ENCODE data around the gene WSCD2.

The WSCD2 gene

GRCh38 chr12:108254030-108254429, 124.9 kb downstream of the WSCD2 start:
- no peak overlapping the region for H3K4me3 ChIP-seq (ENCODE audit: low read length)
- 77% methylated on average over 4 of the region's 5 CpGs for WGBS
- H3K36me3 ChIP-seq (ENCODE audit: insufficient read depth, low read length) = no peaks in the 10 kb centered on the region
- H3K27ac ChIP-seq (ENCODE audit: low read depth, low read length) = no peak overlapping the region
- peaks cover 9% of the 10 kb centered on the region for H3K4me1 ChIP-seq (ENCODE audit: insufficient read depth, low read length)
- no peaks in the 10 kb centered on the region for H3K9me3 ChIP-seq (ENCODE audit: insufficient read depth, low read depth, low read length)
- H3K9ac ChIP-seq (ENCODE audit: low read depth, low read length) = no peak overlapping the region
- no peaks in the 10 kb centered on the region for H3K27me3 ChIP-seq (ENCODE audit: insufficient read depth, low read length)

GRCh38 chr12:108254517-108255251, 125.6 kb downstream of the WSCD2 start:
- Histone ChIP-seq H3K36me3 (ENCODE audit: insufficient read depth, low read length) (no peaks in the 10 kb centered on the region), H3K9me3 (ENCODE audit: insufficient read depth, low read depth, low read length) (0 out of 2 replicates have a peak, but pooled peaks cover 3% of the 10 kb centered on the region), H3K9ac (ENCODE audit: low read depth, low read length) (no peak overlapping the region), H3K27ac (ENCODE audit: low read depth, low read length) (no peak overlapping the region), H3K4me1 (ENCODE audit: insufficient read depth, low read length) (peaks cover 9% of the 10 kb centered on the region), H3K4me3 (ENCODE audit: low read length) (no peak overlapping the region), H3K27me3 (ENCODE audit: insufficient read depth, low read length) (no peaks in the 10 kb centered on the region)
- 88% methylated on average over 12 of the region's 13 CpGs for WGBS

- Histone ChIP-seq H3K4me3 (ENCODE audit: low read length) (no peak overlapping the region), H3K9me3 (ENCODE audit: insufficient read depth, low read depth, low read length) (peaks cover 7% of the 10 kb centered on the region), H3K9ac (ENCODE audit: low read depth, low read length) (no peak overlapping the region), H3K27ac (ENCODE audit: low read depth, low read length) (no peak overlapping the region), H3K27me3 (ENCODE audit: insufficient read depth, low read length) (no peaks in the 10 kb centered on the region), H3K36me3 (ENCODE audit: insufficient read depth, low read length) (no peaks in the 10 kb centered on the region), H3K4me1 (ENCODE audit: insufficient read depth, low read length) (peaks cover 9% of the 10 kb centered on the region)
- 93% methylated on average over 3 of the region's 3 CpGs for WGBS
These were observed 126.1 kb downstream of the WSCD2 start for GRCh38 chr12:108255252-108255602.

DNA sequence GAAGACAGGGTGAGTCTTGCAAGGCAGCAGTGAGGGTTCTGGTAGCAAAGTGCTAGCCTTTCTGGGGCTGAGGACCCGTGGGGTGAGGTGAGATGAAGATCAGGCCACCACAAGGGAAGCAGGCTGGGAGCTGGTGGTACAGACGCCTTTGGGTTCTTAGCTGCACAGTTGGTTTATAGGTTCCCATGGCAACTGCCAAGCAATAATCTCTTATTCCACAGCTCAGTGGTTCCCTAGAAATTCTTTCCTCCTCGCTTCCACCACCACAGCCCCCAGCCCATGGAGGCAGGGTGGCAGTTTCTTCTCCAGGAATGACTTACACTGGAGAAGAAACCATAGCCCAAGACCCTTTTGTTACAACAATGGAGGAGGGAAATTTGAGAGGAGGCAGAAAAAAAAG, 127.9 kb downstream of the WSCD2 start:
- Histone ChIP-seq H3K27me3 (ENCODE audit: insufficient read depth, low read length) (no peaks in the 10 kb centered on the region), H3K27ac (ENCODE audit: low read depth, low read length) (no peak overlapping the region), H3K36me3 (ENCODE audit: insufficient read depth, low read length) (no peaks in the 10 kb centered on the region), H3K4me1 (ENCODE audit: insufficient read depth, low read length) (peaks cover 9% of the 10 kb centered on the region), H3K4me3 (ENCODE audit: low read length) (no peak overlapping the region), H3K9ac (ENCODE audit: low read depth, low read length) (no peak overlapping the region), H3K9me3 (ENCODE audit: insufficient read depth, low read depth, low read length) (peaks cover 25% of the 10 kb centered on the region)
- 88% methylated on average over 3 of the region's 3 CpGs for WGBS

DNA sequence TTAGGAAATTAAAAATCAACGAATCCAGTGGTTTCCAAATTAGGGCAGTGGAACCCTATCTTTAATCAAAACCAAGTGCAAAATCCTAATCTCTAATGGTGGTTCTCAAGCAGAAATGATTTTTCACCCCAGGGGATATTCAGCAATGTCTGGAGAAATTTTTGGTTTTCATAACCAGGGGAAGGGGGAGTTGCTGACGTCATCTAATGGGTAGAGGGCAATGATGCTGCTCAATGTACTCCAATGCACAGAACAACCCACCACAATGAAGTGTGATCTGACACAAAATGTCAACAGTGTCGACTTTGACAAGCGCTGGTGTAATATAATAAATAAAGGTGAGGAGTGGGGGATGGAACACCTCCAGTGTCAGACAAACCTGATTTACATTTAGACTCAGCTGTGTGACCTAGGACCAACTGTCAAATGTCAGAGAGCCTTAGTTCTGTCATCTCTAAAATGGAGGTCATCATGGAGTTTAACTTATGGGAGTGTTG, 128.6 kb downstream of the WSCD2 start:
- 92% methylated on average over 3 of the region's 4 CpGs for WGBS
- Histone ChIP-seq H3K27me3 (ENCODE audit: insufficient read depth, low read length) (no peaks in the 10 kb centered on the region), H3K9ac (ENCODE audit: low read depth, low read length) (no peak overlapping the region), H3K9me3 (ENCODE audit: insufficient read depth, low read depth, low read length) (peaks cover 27% of the 10 kb centered on the region), H3K27ac (ENCODE audit: low read depth, low read length) (no peak overlapping the region), H3K36me3 (ENCODE audit: insufficient read depth, low read length) (no peaks in the 10 kb centered on the region), H3K4me1 (ENCODE audit: insufficient read depth, low read length) (peaks cover 8% of the 10 kb centered on the region), H3K4me3 (ENCODE audit: low read length) (no peak overlapping the region)

- no peak overlapping the region for H3K4me3 ChIP-seq (ENCODE audit: low read length)
- WGBS = 86% methylated on average over 3 of the region's 3 CpGs
- H3K27ac ChIP-seq (ENCODE audit: low read depth, low read length) = no peak overlapping the region
- no peaks in the 10 kb centered on the region for H3K4me1 ChIP-seq (ENCODE audit: insufficient read depth, low read length)
- no peak overlapping the region for H3K9ac ChIP-seq (ENCODE audit: low read depth, low read length)
- H3K27me3 ChIP-seq (ENCODE audit: insufficient read depth, low read length) = no peaks in the 10 kb centered on the region
- H3K9me3 ChIP-seq (ENCODE audit: insufficient read depth, low read depth, low read length) = peaks cover 27% of the 10 kb centered on the region
- no peaks in the 10 kb centered on the region for H3K36me3 ChIP-seq (ENCODE audit: insufficient read depth, low read length)
These were observed 131.0 kb downstream of the WSCD2 start for GRCh38 chr12:108260039-108260438.

DNA sequence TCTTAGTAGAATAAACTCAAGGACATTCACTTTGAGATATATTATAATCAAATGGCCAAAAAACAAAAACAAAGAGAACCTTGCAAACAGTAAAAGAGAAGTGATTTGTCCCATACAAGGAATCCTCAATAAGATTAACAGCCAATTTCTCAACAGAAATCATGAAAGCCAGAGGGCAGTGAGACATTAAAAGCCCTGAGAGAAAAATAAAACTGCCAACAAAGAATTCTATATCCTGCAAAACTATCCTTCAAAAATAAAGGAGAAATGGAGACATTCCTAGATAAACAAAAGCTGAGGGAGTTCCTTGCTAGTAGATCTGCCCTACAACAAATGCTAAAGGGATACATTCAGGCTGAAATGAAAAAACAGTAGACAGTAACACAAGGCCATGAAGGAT, 131.9 kb downstream of the WSCD2 start:
- Histone ChIP-seq H3K4me1 (ENCODE audit: insufficient read depth, low read length) (no peaks in the 10 kb centered on the region), H3K9ac (ENCODE audit: low read depth, low read length) (no peak overlapping the region), H3K27ac (ENCODE audit: low read depth, low read length) (no peak overlapping the region), H3K9me3 (ENCODE audit: insufficient read depth, low read depth, low read length) (peaks cover 27% of the 10 kb centered on the region), H3K27me3 (ENCODE audit: insufficient read depth, low read length) (no peaks in the 10 kb centered on the region), H3K4me3 (ENCODE audit: low read length) (no peak overlapping the region), H3K36me3 (ENCODE audit: insufficient read depth, low read length) (no peaks in the 10 kb centered on the region)

- Histone ChIP-seq H3K9me3 (ENCODE audit: insufficient read depth, low read depth, low read length) (peaks cover 17% of the 10 kb centered on the region; the same call in 1 of the 2 replicates), H3K27ac (ENCODE audit: low read depth, low read length) (no peak overlapping the region), H3K9ac (ENCODE audit: low read depth, low read length) (no peak overlapping the region), H3K4me3 (ENCODE audit: low read length) (no peak overlapping the region), H3K36me3 (ENCODE audit: insufficient read depth, low read length) (no peaks in the 10 kb centered on the region), H3K27me3 (ENCODE audit: insufficient read depth, low read length) (no peaks in the 10 kb centered on the region), H3K4me1 (ENCODE audit: insufficient read depth, low read length) (no peaks in the 10 kb centered on the region)
- WGBS = no CpG with 5 or more reads among the region's 1 CpG
These were observed 136.4 kb downstream of the WSCD2 start for GRCh38 chr12:108265505-108265904.

- WGBS = 89% methylated on average over 1 of the region's 1 CpG
- no peak overlapping the region for H3K4me3 ChIP-seq (ENCODE audit: low read length)
- H3K4me1 ChIP-seq (ENCODE audit: insufficient read depth, low read length) = no peaks in the 10 kb centered on the region
- H3K9me3 ChIP-seq (ENCODE audit: insufficient read depth, low read depth, low read length) = peaks cover 10% of the 10 kb centered on the region; the same call in 1 of the 2 replicates
- H3K36me3 ChIP-seq (ENCODE audit: insufficient read depth, low read length) = no peaks in the 10 kb centered on the region
- no peak overlapping the region for H3K27ac ChIP-seq (ENCODE audit: low read depth, low read length)
- H3K9ac ChIP-seq (ENCODE audit: low read depth, low read length) = no peak overlapping the region
- no peaks in the 10 kb centered on the region for H3K27me3 ChIP-seq (ENCODE audit: insufficient read depth, low read length)
These were observed 137.0 kb downstream of the WSCD2 start for GRCh38 chr12:108266131-108266530.

DNA sequence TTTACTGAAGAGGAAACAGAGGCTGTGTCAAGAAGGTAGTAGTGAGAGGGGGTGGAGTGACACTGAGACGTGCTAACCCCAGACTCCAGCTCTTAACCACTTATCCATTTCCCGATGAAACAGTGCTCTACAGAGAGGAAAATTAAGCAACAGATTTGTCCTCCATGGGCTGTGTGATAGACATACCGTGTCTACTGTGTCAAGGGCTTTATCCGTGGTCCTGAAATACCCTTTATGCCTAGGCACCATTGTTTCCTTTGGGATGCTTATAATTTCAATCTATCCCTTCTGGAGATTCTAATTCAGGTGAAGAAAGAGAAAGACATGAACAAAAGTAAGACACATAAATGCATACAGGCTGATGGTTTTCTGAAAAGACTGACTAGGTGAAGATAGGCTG, 138.4 kb downstream of the WSCD2 start:
- H3K9ac ChIP-seq (ENCODE audit: low read depth, low read length) = no peak overlapping the region
- H3K9me3 ChIP-seq (ENCODE audit: insufficient read depth, low read depth, low read length) = no peaks in the 10 kb centered on the region
- H3K27me3 ChIP-seq (ENCODE audit: insufficient read depth, low read length) = no peaks in the 10 kb centered on the region
- 92% methylated on average over 4 of the region's 4 CpGs for WGBS
- H3K36me3 ChIP-seq (ENCODE audit: insufficient read depth, low read length) = no peaks in the 10 kb centered on the region
- no peak overlapping the region for H3K27ac ChIP-seq (ENCODE audit: low read depth, low read length)
- no peak overlapping the region for H3K4me3 ChIP-seq (ENCODE audit: low read length)
- no peaks in the 10 kb centered on the region for H3K4me1 ChIP-seq (ENCODE audit: insufficient read depth, low read length)

DNA sequence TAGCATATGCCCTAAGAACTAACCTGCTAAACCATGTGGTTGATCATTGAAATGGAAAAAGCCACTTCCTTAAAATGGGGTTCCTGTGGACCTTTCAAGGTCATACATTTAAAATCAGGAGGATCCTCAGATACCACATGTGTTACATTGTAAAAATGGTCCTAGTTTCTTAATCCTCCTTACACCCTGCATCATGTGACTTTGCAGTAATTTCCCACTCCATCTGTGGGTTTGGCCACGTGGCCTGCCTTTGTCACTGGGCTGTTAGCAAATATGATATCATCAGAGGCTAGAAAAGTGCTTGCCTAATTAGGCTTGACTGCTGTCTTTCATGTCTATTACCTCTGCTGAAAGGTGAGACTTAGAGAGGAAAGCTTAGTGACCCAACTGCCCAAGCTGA, 139.3 kb downstream of the WSCD2 start:
- no peaks in the 10 kb centered on the region for H3K9me3 ChIP-seq (ENCODE audit: insufficient read depth, low read depth, low read length)
- no peaks in the 10 kb centered on the region for H3K4me1 ChIP-seq (ENCODE audit: insufficient read depth, low read length)
- no peak overlapping the region for H3K27ac ChIP-seq (ENCODE audit: low read depth, low read length)
- H3K9ac ChIP-seq (ENCODE audit: low read depth, low read length) = no peak overlapping the region
- H3K4me3 ChIP-seq (ENCODE audit: low read length) = no peak overlapping the region
- H3K36me3 ChIP-seq (ENCODE audit: insufficient read depth, low read length) = no peaks in the 10 kb centered on the region
- H3K27me3 ChIP-seq (ENCODE audit: insufficient read depth, low read length) = no peaks in the 10 kb centered on the region
- 70% methylated on average over 1 of the region's 1 CpG for WGBS

DNA sequence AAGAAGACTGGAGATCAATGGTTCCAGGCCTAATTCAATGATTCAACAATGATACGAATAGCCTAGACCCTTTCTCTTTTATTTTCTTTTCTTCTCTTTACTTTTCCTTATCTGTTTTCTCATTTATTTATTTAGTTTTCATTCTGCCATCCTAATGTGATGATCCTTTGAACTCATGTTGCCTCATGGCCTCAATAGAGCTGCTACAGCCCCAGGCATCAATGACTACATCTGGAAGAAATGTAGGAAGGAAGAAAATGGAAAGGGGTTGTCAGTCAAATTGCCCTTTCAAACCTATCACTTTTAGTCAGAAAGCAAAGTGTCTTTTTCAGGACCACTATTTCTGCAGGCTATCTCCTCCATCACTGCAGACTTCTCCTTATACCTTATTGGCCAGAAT, 140.1 kb downstream of the WSCD2 start:
- H3K27me3 ChIP-seq (ENCODE audit: insufficient read depth, low read length) = no peaks in the 10 kb centered on the region
- no peak overlapping the region for H3K27ac ChIP-seq (ENCODE audit: low read depth, low read length)
- no peaks in the 10 kb centered on the region for H3K36me3 ChIP-seq (ENCODE audit: insufficient read depth, low read length)
- H3K4me1 ChIP-seq (ENCODE audit: insufficient read depth, low read length) = no peaks in the 10 kb centered on the region
- no peaks in the 10 kb centered on the region for H3K9me3 ChIP-seq (ENCODE audit: insufficient read depth, low read depth, low read length)
- WGBS = 88% methylated on average over 1 of the region's 1 CpG
- no peak overlapping the region for H3K9ac ChIP-seq (ENCODE audit: low read depth, low read length)
- H3K4me3 ChIP-seq (ENCODE audit: low read length) = no peak overlapping the region

All from HUES64 (cell line).